HG02884 (cell line): ENCODE measurements around the gene NKAPD1.
"Not testable (repeated sequence)": the region's sequence is repeated elsewhere in the genome, so short reads cannot be mapped to it uniquely, and the experiment has no call there.

Experiments used
- ATAC-seq: cut with Tn5 transposase; IDR thresholded peaks from one replicate; pipeline ENCODE4 v1.9.1; 2021; ENCODE audit warnings: mild to moderate bottlenecking, moderate library complexity; ENCODE audit not compliant: unreplicated experiment

The NKAPD1 gene

DNA sequence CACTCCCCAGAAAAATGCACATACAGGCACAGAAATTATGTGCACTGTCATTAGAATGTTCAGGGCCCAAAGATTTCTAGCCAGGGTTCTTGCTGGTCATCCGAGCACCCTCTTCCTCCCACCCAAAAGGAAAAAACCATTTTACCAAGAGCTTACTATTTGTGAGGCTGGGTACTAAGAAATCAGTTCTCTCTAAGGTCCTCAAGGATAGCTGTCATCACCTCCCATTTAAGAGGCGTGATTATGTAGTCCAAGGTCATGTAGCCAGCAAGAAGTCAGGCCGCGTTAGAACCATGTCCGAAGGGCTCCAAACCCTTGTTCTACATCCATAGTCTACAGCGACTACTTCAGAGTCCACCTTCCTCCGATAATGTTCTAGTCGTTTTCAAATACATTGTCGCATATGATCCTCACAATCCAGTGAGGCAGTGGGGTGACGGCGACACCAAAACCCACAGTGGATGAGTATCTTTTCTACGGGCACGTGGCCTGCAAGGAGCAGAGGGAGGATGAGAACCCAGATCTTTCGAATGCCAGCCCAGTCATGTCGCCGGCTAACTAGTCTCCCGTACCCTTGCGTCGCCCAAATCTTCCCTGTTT is 11.8 kb downstream of the NKAPD1 start:
- ATAC-seq = peak; percentile 33

GRCh38 chr11:112086422-112087191 is 12.5 kb downstream of the NKAPD1 start, which contains the start of the genes SDHD and TIMM8B:
TSS of gene SDHD (plus strand) at chr11:112086873. CDS start at chr11:112086908, 35 bp downstream.
TSS of gene TIMM8B (minus strand) at chr11:112086756. CDS start at chr11:112086723, 33 bp downstream.
- peak; percentile 87 for ATAC-seq

DNA sequence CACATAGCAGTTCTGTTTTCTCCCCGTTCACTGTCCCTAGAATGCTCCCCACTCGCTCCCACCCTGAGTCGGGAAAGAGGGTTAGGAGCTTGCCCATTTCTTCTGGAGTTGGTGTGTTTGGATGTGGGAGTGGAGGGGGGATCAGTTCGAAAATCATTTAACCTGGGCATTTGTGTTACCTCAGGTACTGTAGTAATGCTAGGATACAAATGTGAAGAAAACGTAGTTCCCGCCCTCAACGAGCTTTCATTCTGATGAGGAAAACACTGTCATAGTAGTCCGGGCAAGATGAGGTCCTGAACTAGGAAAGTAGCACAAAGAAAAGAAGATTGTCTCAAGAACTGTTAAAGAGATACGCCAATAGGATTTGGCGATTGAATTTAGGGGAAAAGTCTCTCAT is 13.1 kb downstream of the NKAPD1 start:
- ATAC-seq = no peak

- not testable (repeated sequence) for ATAC-seq
These were observed 21.2 kb downstream of the NKAPD1 start for GRCh38 chr11:112095302-112095701.

- ATAC-seq = no peak
These were observed 22.1 kb downstream of the NKAPD1 start for GRCh38 chr11:112096194-112096593.

GRCh38 chr11:112097734-112098528 is 23.8 kb downstream of the NKAPD1 start:
- ATAC-seq = no peak

- ATAC-seq = no peak
These were observed 26.4 kb downstream of the NKAPD1 start for GRCh38 chr11:112100462-112100861.

DNA sequence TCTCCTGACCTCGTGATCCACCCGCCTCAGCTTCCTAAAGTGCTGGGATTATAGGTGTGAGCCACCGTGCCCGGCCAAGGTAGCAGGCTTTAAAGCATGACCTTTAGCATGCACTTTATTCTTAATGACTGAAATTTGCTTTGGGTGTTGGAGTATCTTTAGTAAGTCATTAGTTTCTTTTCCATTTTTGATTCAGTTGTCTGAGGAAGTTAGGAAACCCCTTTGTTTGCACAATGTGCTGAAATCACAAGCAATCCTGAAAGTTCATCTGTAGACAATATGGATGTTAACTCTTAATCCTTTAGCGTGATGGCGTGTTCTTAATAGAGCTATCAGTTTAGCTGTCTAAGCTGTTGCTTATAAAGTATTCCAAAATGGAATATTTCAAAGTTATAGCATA is 29.3 kb downstream of the NKAPD1 start:
- ATAC-seq = no peak

- ATAC-seq = no peak
These were observed 32.0 kb downstream of the NKAPD1 start for GRCh38 chr11:112106070-112106469.

- ATAC-seq = no peak
These were observed 39.7 kb downstream of the NKAPD1 start for GRCh38 chr11:112113539-112114457.

DNA sequence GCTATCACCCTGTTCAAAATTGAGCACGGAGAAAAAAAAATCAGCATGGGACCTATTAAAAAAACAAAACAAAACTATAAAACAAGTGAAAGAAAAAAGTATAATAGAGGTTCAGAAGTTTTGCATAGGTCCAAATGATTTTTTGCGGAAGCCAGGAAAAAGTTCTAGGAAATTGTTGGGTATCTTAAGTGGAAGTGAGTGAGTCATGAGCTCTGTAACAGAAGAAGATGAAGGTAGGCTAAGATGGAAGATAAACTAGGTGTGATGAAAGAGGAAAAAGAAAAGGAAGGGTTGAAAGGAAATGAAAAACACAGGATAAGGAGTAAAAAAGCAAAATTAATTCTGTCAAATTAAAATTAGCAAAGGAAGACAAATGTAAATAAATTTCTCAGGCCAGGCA is 40.4 kb downstream of the NKAPD1 start:
- ATAC-seq = no peak

- ATAC-seq = no peak
These were observed 41.3 kb downstream of the NKAPD1 start for GRCh38 chr11:112115386-112115785.

GRCh38 chr11:112118176-112118575 is 44.1 kb downstream of the NKAPD1 start:
- ATAC-seq = no peak

- ATAC-seq = no peak
These were observed 48.0 kb downstream of the NKAPD1 start for GRCh38 chr11:112121981-112122615.

GRCh38 chr11:112123129-112123528 is 49.0 kb downstream of the NKAPD1 start:
- no peak for ATAC-seq

GRCh38 chr11:112127056-112127455 is 53.0 kb downstream of the NKAPD1 start:
- no peak for ATAC-seq

GRCh38 chr11:112128483-112129121 is 54.5 kb downstream of the NKAPD1 start:
- no peak for ATAC-seq

GRCh38 chr11:112129656-112130055 is 55.6 kb downstream of the NKAPD1 start:
- ATAC-seq = no peak

GRCh38 chr11:112132737-112133136 is 58.6 kb downstream of the NKAPD1 start:
- no peak for ATAC-seq

- ATAC-seq = no peak
These were observed 60.4 kb downstream of the NKAPD1 start for GRCh38 chr11:112134473-112134872.
